CD4-positive, alpha-beta T cell (primary cell): ENCODE measurements around the gene FMN1. TPM values are rescaled to one million over a fixed set of nuclear protein-coding genes. Genes with fewer than 3 reads are reported as not detected.

Experiments
- ATAC-seq: fragments of 200-7000 bp; cut with Tn5 transposase; one replicate; pipeline ENCODE4 v1.10.0; 2022; ENCODE audit warnings: mild to moderate bottlenecking; ENCODE audit not compliant: poor library complexity
- CTCF ChIA-PET: fragments of 350-600 bp; sonication (Branson Sonifier 250); formaldehyde crosslinking; loops from one replicate; lab custom pipeline; 2021; ENCODE audit warnings: antibody characterized with exemption, inconsistent platforms; lab: Charles Lee
- POLR2A ChIA-PET: fragments of 350-600 bp; sonication (Branson Sonifier 250); formaldehyde crosslinking; loops from one replicate; lab custom pipeline; 2021; ENCODE audit warnings: antibody characterized with exemption, inconsistent platforms; lab: Charles Lee
- DNase-seq, 14 experiments: peaks; one replicate each; pipeline ENCODE4 v3.0.0-alpha.2; 2013 to 2020; ENCODE audit warnings: mixed read lengths in 2 of 14
- H3K27ac ChIP-seq, 2 donors: one replicate each; pipeline versions ENCODE4 v1.5.1 to v1.7.0; 2013; ENCODE audit warnings: low read length in 2 of 2, low read depth in 1 of 2, mild to moderate bottlenecking in 1 of 2
- H3K27me3 ChIP-seq, 2 experiments: 1 replicate in 1 of 2; 2 replicates in 1 of 2; pipeline versions ENCODE4 v1.6.1 to v1.7.0; 2013; ENCODE audit warnings: low read length in 2 of 2, control low read depth in 1 of 2, mild to moderate bottlenecking in 1 of 2, moderate library complexity in 1 of 2; ENCODE audit not compliant: insufficient read depth in 2 of 2, control insufficient read depth in 1 of 2
- H3K36me3 ChIP-seq: one replicate; pipeline ENCODE4 v1.6.1; 2013; ENCODE audit warnings: low read length, control low read depth; ENCODE audit not compliant: insufficient read depth
- H3K4me1 ChIP-seq: one replicate; pipeline ENCODE4 v1.6.1; 2013; ENCODE audit warnings: low read length, control low read depth; ENCODE audit not compliant: insufficient read depth
- H3K4me3 ChIP-seq: one replicate; pipeline ENCODE4 v1.5.1; 2013; ENCODE audit warnings: mild to moderate bottlenecking, low read length, moderate library complexity
- H3K9me3 ChIP-seq, 2 experiments: 1 replicate in 1 of 2; 2 replicates in 1 of 2; pipeline versions ENCODE4 v1.6.1 to v1.7.0; 2013; ENCODE audit warnings: low read length in 2 of 2, mild to moderate bottlenecking in 2 of 2, control low read depth in 1 of 2, moderate library complexity in 1 of 2; ENCODE audit not compliant: control insufficient read depth in 1 of 2, insufficient read depth in 1 of 2
- H3K27ac Mint-ChIP-seq: one replicate; pipeline ENCODE4 v1.8.0; 2020; ENCODE audit warnings: mixed read lengths
- H3K27me3 Mint-ChIP-seq: one replicate; pipeline ENCODE4 v1.8.0; 2021; ENCODE audit warnings: mixed read lengths
- H3K36me3 Mint-ChIP-seq: one replicate; pipeline ENCODE4 v1.8.0; 2021; ENCODE audit warnings: low read depth, mixed read lengths
- H3K4me1 Mint-ChIP-seq: one replicate; pipeline ENCODE4 v1.8.0; 2021; ENCODE audit warnings: low read depth, mixed read lengths
- H3K4me3 Mint-ChIP-seq: one replicate; pipeline ENCODE4 v1.8.0; 2020; ENCODE audit warnings: mild to moderate bottlenecking, mixed read lengths
- H3K9me3 Mint-ChIP-seq: one replicate; pipeline ENCODE4 v1.8.0; 2020; ENCODE audit warnings: mixed read lengths
- CTCF ChIP-seq: fragments of 200-600 bp; IDR thresholded peaks from one replicate; pipeline ENCODE4 v1.8.0; 2022; ENCODE audit warnings: antibody characterized with exemption, mild to moderate bottlenecking
- intact Hi-C, 2 experiments: fragments of 100-400 bp; cut with DNase I in 1 of 2; cut with micrococcal nuclease in 1 of 2; formaldehyde crosslinking; loops; one replicate each; pipeline versions ENCODE4 v1.15.1 to v1.9.0; 2023 to 2025; cut with DNase I, micrococcal nuclease
- total RNA-seq, 174 experiments: library from RNA in 2 of 174; stranded (reverse) in 2 of 174; gene quantifications; one replicate each; pipeline ENCODE4 v1.2.3 and lab custom pipeline; 2021 to 2026

The FMN1 gene
- total RNA-seq, 2 experiments from 2014 or later: 0.39 to 0.55 TPM

GRCh38 chr15:33046329-33046728, 148.2 kb downstream of the FMN1 start:
- POLR2A ChIA-PET: no interaction called here
- Mint-ChIP-seq H3K4me1 (peaks cover 10% of the 10 kb centered on the region), H3K4me3 (no peak overlapping the region), H3K9me3 (peaks cover 6% of the 10 kb centered on the region), H3K27me3 (no peaks in the 10 kb centered on the region), H3K36me3 (peaks cover 5% of the 10 kb centered on the region), H3K27ac (peak overlapping the region; percentile 88)
- Histone ChIP-seq H3K9me3 (peaks cover 7 to 15% of the 10 kb centered on the region in 2 experiments), H3K36me3 (no peaks in the 10 kb centered on the region), H3K27ac (no peak overlapping the region), H3K4me1 (no peaks in the 10 kb centered on the region), H3K27me3 (no peaks in the 10 kb centered on the region), H3K4me3 (no peak overlapping the region)
- intact Hi-C loops: loop anchor here in 1 of 2 experiments (2.0 kb wide), 1 partner anchor 24 kb away; no protein-coding TSS in a partner anchor
- ATAC-seq (no peak), DNase-seq (no peak)
- CTCF ChIA-PET: no interaction called here
- TF ChIP-seq CTCF: no peak

DNA sequence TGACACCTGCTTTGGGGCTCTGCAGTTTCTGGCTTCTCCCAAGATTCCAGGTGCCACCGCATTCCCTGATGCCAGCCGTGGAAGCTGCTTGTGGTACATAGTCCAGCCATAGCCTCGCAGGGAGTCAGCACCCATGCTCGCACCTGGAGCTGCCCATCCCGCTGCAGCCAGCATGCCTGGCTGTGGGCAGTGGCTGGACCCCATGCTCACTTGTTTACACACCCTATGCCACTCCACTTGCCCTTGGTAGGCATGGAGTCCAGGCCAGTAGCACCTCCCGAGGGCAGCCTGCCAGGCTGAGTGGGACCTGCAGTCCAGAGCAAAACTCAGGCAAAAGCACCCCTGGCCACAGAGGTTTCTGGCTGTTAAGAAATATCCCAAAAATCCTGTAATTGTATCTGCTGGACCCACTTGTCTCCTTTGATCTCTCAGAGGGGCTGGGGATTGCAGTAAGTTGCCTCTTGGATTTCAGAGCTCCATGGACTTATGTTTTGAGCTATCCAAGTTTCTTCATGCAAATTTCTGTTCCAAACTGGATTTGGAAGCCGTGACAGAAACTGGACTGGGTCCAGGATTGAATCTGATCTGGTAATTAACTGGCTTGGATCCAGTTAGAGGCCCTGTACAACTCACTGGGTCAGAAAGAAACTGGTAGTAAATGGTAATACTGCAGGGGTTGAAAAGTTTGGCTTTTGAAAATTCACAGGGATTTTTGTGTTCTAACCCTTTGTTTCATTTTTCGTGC, 149.3 kb downstream of the FMN1 start:
- ATAC-seq: no peak
- Mint-ChIP-seq H3K4me3 (no peak overlapping the region), H3K36me3 (peaks cover 5% of the 10 kb centered on the region), H3K27me3 (no peaks in the 10 kb centered on the region), H3K9me3 (peaks cover 6% of the 10 kb centered on the region), H3K4me1 (peaks cover 10% of the 10 kb centered on the region), H3K27ac (no peak overlapping the region)
- DNase-seq: no peak
- Histone ChIP-seq H3K27ac (no peak overlapping the region), H3K4me3 (no peak overlapping the region), H3K4me1 (no peaks in the 10 kb centered on the region), H3K27me3 (peaks cover 0 to 3% of the 10 kb centered on the region in 2 experiments), H3K9me3 (peaks cover 7 to 15% of the 10 kb centered on the region in 2 experiments), H3K36me3 (no peaks in the 10 kb centered on the region)
- ChIA-PET POLR2A (no interaction called here), CTCF (no interaction called here)
- TF ChIP-seq CTCF: no peak
- intact Hi-C loops: no loop called here

- no peak for TF ChIP-seq CTCF
- Histone ChIP-seq H3K36me3 (no peaks in the 10 kb centered on the region), H3K4me3 (no peak overlapping the region), H3K4me1 (no peaks in the 10 kb centered on the region), H3K27me3 (peaks cover 0 to 5% of the 10 kb centered on the region in 2 experiments), H3K9me3 (peaks cover 7 to 15% of the 10 kb centered on the region in 2 experiments), H3K27ac (no peak overlapping the region)
- POLR2A ChIA-PET: no interaction called here
- H3K4me1 Mint-ChIP-seq: peaks cover 10% of the 10 kb centered on the region
- intact Hi-C loops: no loop called here
- no peak overlapping the region for H3K4me3 Mint-ChIP-seq
- H3K36me3 Mint-ChIP-seq: peaks cover 5% of the 10 kb centered on the region
- ATAC-seq: no peak
- no peak for DNase-seq
- H3K27ac Mint-ChIP-seq: no peak overlapping the region
- CTCF ChIA-PET: no interaction called here
- no peaks in the 10 kb centered on the region for H3K27me3 Mint-ChIP-seq
- peaks cover 6% of the 10 kb centered on the region for H3K9me3 Mint-ChIP-seq
Measured at GRCh38 chr15:33044598-33044997, 149.9 kb downstream of the FMN1 start.
